Measurements from ENCODE around the gene TNFRSF13B.

Gene TNFRSF13B

DNA sequence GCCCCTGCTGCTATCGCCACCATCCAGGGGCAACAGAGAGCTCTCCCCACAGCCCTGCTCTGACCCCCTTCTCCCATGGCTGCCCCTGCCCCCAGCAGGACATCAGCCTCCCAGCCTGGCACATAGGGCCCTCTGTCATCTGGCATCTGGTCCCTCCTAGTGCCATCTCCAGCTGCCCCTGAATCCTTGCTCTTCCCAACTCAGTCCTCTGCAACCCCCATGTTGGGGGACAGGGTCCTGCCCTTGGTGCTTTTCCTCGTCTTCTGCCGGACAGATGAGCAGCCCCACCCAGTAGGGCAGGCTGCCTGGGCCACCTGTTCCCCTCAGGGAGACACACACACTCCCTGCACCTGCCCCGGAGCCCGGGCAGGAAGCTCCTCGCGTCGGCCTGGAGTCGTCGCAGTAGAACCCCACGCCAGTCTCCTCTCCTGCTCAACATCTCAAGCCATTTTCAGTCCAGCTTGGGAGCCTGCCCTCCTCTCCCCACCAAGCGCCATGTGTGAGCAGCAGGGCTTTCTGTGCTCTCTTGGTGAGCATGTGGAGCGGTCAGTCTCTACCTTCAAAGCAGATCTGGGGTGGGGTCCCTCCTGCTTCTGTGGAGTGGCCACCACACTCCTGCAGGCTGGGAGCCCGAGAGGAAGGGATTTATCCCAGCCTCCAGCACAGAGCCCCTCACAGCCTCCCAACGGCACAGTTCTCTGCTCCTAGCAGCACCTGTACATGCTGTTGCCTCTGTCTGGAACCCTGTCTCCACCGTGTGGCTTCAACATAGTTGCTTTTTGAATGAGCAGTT lies 28.2 kb downstream of the TNFRSF13B start:
- H3K9ac ChIP-seq (ENCODE audit: low read depth in 1 of 2, low read length in 2 of 2): no peak overlapping the region
- peaks cover 0 to 6% of the 10 kb centered on the region in 2 donors for H3K4me1 ChIP-seq (ENCODE audit: control insufficient read depth in 1 of 2, insufficient read depth in 2 of 2, low read length in 2 of 2)
- H3K27ac ChIP-seq (ENCODE audit: low read depth, low read length): no peak overlapping the region
- H3K9me3 ChIP-seq (ENCODE audit: control insufficient read depth in 1 of 2, low read length in 2 of 2): peaks cover 4% of the 10 kb centered on the region in 2 donors
- H3K27me3 ChIP-seq (ENCODE audit: control insufficient read depth in 1 of 2, insufficient read depth in 2 of 2, low read length in 2 of 2): peaks cover 0 to 3% of the 10 kb centered on the region in 2 donors
- no peak overlapping the region for H3K4me3 ChIP-seq (ENCODE audit: low read depth in 1 of 2, low read length in 2 of 2)
- no peaks in the 10 kb centered on the region for H3K36me3 ChIP-seq (ENCODE audit: control insufficient read depth in 1 of 2, insufficient read depth in 2 of 2, low read length in 2 of 2)

DNA sequence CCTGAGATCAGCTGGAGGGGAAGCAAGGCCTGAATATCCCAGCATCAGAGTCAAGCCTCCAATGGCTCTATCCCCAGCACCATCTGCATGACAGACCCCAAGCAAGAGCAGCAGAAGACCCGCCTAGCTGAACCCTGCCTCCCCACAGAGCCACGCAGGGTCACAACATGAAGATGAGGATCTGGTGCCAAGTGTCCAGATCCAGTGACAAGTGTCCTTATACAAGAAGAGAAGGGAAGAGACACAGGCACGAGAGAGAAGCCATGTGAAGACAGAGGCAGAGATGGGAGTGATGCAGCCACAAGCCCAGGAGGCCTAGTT lies 28.9 kb downstream of the TNFRSF13B start:
- Histone ChIP-seq H3K27me3 (ENCODE audit: control insufficient read depth in 1 of 2, insufficient read depth in 2 of 2, low read length in 2 of 2) (peaks cover 0 to 3% of the 10 kb centered on the region in 2 donors), H3K9me3 (ENCODE audit: control insufficient read depth in 1 of 2, low read length in 2 of 2) (no peaks in the 10 kb centered on the region), H3K27ac (ENCODE audit: low read depth, low read length) (no peak overlapping the region), H3K4me3 (ENCODE audit: low read depth in 1 of 2, low read length in 2 of 2) (no peak overlapping the region), H3K9ac (ENCODE audit: low read depth in 1 of 2, low read length in 2 of 2) (no peak overlapping the region), H3K4me1 (ENCODE audit: control insufficient read depth in 1 of 2, insufficient read depth in 2 of 2, low read length in 2 of 2) (peaks cover 0 to 6% of the 10 kb centered on the region in 2 donors), H3K36me3 (ENCODE audit: control insufficient read depth in 1 of 2, insufficient read depth in 2 of 2, low read length in 2 of 2) (no peaks in the 10 kb centered on the region)

DNA sequence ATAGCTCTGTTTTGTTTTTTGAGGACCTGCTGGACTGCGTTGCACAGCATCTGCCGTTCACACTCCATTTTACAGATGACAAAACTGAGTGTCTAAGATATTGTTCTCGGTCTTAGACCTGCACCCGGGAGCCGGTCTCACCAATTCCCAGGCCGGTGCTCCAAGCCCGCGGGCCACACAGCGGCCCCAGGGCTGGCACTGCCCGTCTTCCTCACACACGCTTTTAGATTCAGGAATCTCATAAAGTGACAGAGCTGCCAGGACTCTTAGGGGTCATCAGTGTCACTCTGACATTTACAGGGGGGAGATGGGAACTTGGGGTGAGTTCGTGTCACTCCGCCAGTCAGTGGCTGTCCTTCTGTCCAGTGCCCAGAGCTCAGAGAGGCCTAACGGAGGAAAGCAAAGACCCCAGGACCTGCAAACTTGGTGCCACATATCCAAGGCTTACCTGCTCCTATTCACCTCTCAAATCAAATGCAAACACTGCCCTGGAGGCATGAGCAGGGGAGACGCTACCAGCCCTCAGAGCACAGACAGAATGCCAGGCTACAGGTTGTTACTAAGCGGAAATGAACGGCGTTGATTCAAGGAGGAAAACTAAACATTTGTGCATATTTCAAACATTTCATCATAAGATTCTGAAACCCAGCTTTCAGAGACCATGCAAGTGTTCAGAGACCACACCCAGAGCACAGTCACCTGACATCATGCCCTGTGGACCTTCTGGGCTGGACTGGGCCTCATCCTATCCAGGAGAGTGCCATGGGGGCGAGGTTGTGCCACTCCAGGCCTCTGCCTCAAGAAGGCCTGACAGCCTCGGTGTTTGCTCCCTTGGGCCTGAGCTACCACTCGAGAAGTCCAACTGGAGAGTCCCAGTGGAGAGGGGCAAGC lies 29.5 kb downstream of the TNFRSF13B start:
- peaks cover 0 to 3% of the 10 kb centered on the region in 2 donors for H3K27me3 ChIP-seq (ENCODE audit: control insufficient read depth in 1 of 2, insufficient read depth in 2 of 2, low read length in 2 of 2)
- H3K27ac ChIP-seq (ENCODE audit: low read depth, low read length): no peak overlapping the region
- no peak overlapping the region for H3K9ac ChIP-seq (ENCODE audit: low read depth in 1 of 2, low read length in 2 of 2)
- no peaks in the 10 kb centered on the region for H3K9me3 ChIP-seq (ENCODE audit: control insufficient read depth in 1 of 2, low read length in 2 of 2)
- no peak overlapping the region for H3K4me3 ChIP-seq (ENCODE audit: low read depth in 1 of 2, low read length in 2 of 2)
- H3K4me1 ChIP-seq (ENCODE audit: control insufficient read depth in 1 of 2, insufficient read depth in 2 of 2, low read length in 2 of 2): peaks cover 0 to 6% of the 10 kb centered on the region in 2 donors
- no peaks in the 10 kb centered on the region for H3K36me3 ChIP-seq (ENCODE audit: control insufficient read depth in 1 of 2, insufficient read depth in 2 of 2, low read length in 2 of 2)

DNA sequence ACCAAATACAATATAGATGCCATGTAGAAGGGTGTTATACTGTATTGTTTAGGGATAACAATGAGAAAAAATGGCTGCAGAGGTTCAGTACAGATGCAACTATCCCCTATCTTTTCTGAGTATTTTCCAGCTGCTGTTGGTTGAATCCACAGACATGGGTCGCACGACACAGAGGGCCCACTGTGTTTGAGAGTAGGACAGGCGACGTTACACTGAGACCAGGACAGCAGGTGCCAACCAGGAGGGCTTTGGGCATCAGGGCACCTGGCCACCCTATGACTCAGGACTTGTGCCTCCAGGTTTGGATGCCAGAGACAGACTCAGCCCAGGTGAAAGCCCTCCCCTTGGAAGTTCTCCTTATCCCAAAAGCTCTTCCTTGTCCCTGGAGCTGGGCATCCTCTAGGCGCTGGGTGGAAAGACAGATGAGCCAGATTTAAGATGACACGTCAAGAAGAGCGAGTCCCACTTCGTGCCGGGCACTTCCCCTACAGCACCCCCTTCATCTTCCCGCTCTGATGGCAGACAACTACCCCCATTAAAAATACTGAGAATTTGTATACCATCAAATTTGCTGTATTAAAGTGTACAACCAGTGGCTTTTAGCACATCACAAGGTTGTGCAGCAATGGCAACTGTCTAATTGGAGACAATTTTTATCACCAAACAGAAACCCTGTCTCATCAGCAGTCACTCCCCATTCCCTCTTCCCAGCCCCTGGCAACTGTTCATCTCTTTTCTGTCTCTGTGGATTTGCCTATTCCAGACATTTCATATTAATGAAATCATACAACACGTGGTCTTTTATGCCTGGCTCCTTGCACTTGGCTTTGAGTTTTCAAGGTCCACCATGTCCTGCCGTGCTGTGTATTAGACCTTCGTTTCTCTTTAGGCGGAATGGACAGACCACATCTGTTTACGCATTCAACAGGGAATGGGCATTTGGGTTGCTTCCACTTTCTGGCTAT lies 30.6 kb downstream of the TNFRSF13B start:
- H3K27ac ChIP-seq (ENCODE audit: low read depth, low read length): no peak overlapping the region
- H3K9ac ChIP-seq (ENCODE audit: low read depth in 1 of 2, low read length in 2 of 2): no peak overlapping the region
- no peaks in the 10 kb centered on the region for H3K36me3 ChIP-seq (ENCODE audit: control insufficient read depth in 1 of 2, insufficient read depth in 2 of 2, low read length in 2 of 2)
- peaks cover 0 to 6% of the 10 kb centered on the region in 2 donors for H3K4me1 ChIP-seq (ENCODE audit: control insufficient read depth in 1 of 2, insufficient read depth in 2 of 2, low read length in 2 of 2)
- no peaks in the 10 kb centered on the region for H3K9me3 ChIP-seq (ENCODE audit: control insufficient read depth in 1 of 2, low read length in 2 of 2)
- peaks cover 0 to 3% of the 10 kb centered on the region in 2 donors for H3K27me3 ChIP-seq (ENCODE audit: control insufficient read depth in 1 of 2, insufficient read depth in 2 of 2, low read length in 2 of 2)
- no peak overlapping the region for H3K4me3 ChIP-seq (ENCODE audit: low read depth in 1 of 2, low read length in 2 of 2)

DNA sequence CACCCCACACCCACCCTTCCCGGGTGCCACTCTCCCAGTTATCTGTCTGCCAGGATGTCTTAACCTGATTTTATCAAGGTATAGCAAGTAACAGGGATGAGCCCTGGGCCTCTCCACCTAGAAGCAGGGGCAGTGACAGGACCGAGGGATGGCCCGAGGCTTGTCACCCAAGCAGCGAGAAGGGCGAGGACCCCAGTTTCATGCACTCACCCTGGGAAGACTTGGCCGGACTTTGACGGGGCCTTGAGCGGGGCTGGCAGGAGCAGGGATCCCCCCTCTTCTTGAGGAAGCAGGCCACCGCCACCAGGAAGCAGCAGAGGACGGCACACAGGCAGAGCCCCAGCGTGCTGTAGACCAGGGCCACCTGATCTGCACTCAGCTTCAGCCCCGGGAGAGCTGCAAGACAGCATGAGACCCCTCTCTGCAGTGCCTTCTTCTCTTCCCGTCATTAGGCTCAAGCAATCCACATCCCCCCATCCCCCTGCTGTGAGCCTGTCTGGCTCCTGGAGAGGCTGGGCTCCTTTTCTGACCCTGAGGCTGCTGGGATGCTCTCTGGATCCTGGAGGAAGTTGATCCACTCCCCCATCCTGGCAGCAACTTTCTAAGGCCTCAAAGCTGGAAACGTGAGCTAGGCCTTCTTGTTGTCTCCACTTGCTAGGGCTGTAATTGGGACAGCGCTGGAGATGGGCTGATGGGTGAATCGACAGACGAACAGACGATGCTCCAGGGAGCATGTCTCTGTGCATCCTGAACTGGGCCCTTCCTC lies 31.6 kb downstream of the TNFRSF13B start:
- Histone ChIP-seq H3K27ac (ENCODE audit: low read depth, low read length) (no peak overlapping the region), H3K9me3 (ENCODE audit: control insufficient read depth in 1 of 2, low read length in 2 of 2) (no peaks in the 10 kb centered on the region), H3K9ac (ENCODE audit: low read depth in 1 of 2, low read length in 2 of 2) (no peak overlapping the region), H3K4me1 (ENCODE audit: control insufficient read depth in 1 of 2, insufficient read depth in 2 of 2, low read length in 2 of 2) (peaks cover 0 to 6% of the 10 kb centered on the region in 2 donors), H3K36me3 (ENCODE audit: control insufficient read depth in 1 of 2, insufficient read depth in 2 of 2, low read length in 2 of 2) (no peaks in the 10 kb centered on the region), H3K27me3 (ENCODE audit: control insufficient read depth in 1 of 2, insufficient read depth in 2 of 2, low read length in 2 of 2) (peaks cover 0 to 3% of the 10 kb centered on the region in 2 donors), H3K4me3 (ENCODE audit: low read depth in 1 of 2, low read length in 2 of 2) (no peak overlapping the region)

DNA sequence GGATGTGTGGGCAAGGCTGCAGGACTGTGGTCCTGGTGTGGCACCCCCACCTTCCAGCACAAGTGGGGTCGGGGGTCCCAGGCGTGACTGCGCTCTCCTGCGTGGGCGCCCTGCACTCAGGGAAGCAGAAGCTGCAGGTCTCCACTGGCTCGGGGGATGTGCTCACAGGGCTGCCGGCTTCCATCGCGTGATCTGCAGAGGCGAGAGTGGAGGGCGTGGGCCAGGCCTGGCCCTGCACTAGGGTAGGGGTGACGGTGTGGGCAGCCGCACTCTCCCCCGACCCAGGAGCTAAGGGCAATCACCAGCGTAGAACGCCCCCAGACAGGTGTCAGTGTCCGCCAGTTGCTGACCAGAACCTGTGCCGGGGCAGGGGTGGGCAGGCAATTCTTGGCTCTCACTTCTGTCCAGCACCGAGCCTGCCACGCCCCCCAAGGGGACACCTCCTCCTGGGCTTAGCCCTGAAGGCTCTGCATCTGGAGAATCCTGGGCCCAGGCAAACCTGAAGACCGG lies 32.3 kb downstream of the TNFRSF13B start:
- peaks cover 0 to 2% of the 10 kb centered on the region in 2 donors for H3K4me1 ChIP-seq (ENCODE audit: control insufficient read depth in 1 of 2, insufficient read depth in 2 of 2, low read length in 2 of 2)
- H3K9me3 ChIP-seq (ENCODE audit: control insufficient read depth in 1 of 2, low read length in 2 of 2): no peaks in the 10 kb centered on the region
- H3K4me3 ChIP-seq (ENCODE audit: low read depth in 1 of 2, low read length in 2 of 2): no peak overlapping the region
- H3K9ac ChIP-seq (ENCODE audit: low read depth in 1 of 2, low read length in 2 of 2): no peak overlapping the region
- H3K27me3 ChIP-seq (ENCODE audit: control insufficient read depth in 1 of 2, insufficient read depth in 2 of 2, low read length in 2 of 2): peaks cover 0 to 2% of the 10 kb centered on the region in 2 donors
- H3K27ac ChIP-seq (ENCODE audit: low read depth, low read length): no peak overlapping the region
- H3K36me3 ChIP-seq (ENCODE audit: control insufficient read depth in 1 of 2, insufficient read depth in 2 of 2, low read length in 2 of 2): no peaks in the 10 kb centered on the region

DNA sequence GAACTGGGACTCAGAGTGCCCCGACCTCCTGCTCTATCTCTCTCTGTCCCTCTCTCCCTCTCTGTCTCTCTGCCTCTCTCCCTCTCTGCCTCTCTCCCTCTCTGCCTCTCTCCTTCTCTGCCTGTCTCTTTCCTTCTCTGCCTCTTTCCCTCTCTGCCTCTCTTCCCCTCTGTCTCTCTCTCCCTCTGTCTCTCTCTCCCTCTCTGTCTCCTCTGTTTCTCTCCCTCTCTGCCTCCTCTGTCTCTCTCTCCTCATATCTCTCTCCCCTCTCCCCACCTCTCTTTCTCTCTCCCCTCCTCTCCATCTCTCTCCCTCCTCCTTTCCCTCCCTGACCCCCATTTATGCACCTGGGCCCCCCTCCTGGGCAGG lies 32.7 kb downstream of the TNFRSF13B start:
- Histone ChIP-seq H3K36me3 (ENCODE audit: control insufficient read depth in 1 of 2, insufficient read depth in 2 of 2, low read length in 2 of 2) (no peaks in the 10 kb centered on the region), H3K27ac (ENCODE audit: low read depth, low read length) (no peak overlapping the region), H3K9me3 (ENCODE audit: control insufficient read depth in 1 of 2, low read length in 2 of 2) (no peaks in the 10 kb centered on the region), H3K27me3 (ENCODE audit: control insufficient read depth in 1 of 2, insufficient read depth in 2 of 2, low read length in 2 of 2) (no peaks in the 10 kb centered on the region), H3K4me3 (ENCODE audit: low read depth in 1 of 2, low read length in 2 of 2) (no peak overlapping the region), H3K9ac (ENCODE audit: low read depth in 1 of 2, low read length in 2 of 2) (no peak overlapping the region), H3K4me1 (ENCODE audit: control insufficient read depth in 1 of 2, insufficient read depth in 2 of 2, low read length in 2 of 2) (no peaks in the 10 kb centered on the region)

DNA sequence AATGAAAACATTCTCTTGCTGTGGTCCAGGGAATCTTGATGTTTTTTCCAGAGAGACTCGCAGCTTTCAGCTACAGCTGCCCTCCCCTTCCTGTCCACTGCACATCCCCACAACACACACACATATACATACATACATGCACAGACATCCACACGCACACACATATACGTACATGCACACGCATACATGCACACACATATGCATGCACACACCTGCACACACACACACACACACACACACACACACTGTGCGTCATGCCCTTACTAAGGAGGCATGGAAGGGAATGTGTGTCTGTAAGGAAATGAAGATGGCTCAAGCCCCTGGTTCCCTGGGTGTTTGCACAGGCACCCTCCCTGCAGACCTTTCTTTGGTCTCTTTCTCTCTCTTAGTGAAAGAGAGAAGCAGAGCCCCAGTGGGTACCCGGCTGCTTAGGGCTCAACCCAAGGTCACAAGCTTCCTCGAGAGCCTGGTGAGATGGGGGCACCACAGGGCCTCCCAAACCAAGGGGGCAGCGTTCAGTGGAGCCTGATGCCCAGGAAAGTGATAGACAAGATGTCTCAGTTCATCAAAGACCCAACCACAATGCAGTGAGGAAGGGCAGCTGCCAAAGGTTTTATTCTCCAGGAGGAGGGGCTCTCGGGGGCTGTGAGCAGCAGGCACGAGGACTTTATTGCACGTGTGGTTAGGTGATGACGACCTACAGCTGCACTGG lies 33.3 kb downstream of the TNFRSF13B start:
- Histone ChIP-seq H3K4me3 (ENCODE audit: low read depth in 1 of 2, low read length in 2 of 2) (no peak overlapping the region), H3K27me3 (ENCODE audit: control insufficient read depth in 1 of 2, insufficient read depth in 2 of 2, low read length in 2 of 2) (no peaks in the 10 kb centered on the region), H3K9me3 (ENCODE audit: control insufficient read depth in 1 of 2, low read length in 2 of 2) (no peaks in the 10 kb centered on the region), H3K36me3 (ENCODE audit: control insufficient read depth in 1 of 2, insufficient read depth in 2 of 2, low read length in 2 of 2) (no peaks in the 10 kb centered on the region), H3K27ac (ENCODE audit: low read depth, low read length) (no peak overlapping the region), H3K4me1 (ENCODE audit: control insufficient read depth in 1 of 2, insufficient read depth in 2 of 2, low read length in 2 of 2) (no peaks in the 10 kb centered on the region), H3K9ac (ENCODE audit: low read depth in 1 of 2, low read length in 2 of 2) (no peak overlapping the region)

DNA sequence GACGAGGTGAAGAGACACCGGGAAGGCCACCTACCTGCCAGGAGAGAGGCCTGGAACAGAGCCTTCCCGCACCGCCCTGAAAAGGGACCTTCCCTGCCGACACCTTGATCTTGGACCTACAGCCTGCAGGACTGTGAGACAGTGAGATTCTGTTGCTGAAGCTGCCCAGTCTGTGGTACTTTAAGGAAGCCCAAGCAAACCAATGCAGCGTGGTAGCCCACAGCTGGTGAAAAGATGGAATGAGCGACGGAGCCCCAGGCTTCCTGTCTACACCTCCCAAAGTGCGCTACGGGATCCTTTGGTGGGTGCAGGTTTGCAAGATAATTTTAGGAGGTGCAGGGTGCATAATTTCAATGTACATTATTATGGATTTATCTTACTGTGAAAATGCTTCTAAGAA lies 33.9 kb downstream of the TNFRSF13B start:
- Histone ChIP-seq H3K36me3 (ENCODE audit: control insufficient read depth in 1 of 2, insufficient read depth in 2 of 2, low read length in 2 of 2) (no peaks in the 10 kb centered on the region), H3K27ac (ENCODE audit: low read depth, low read length) (no peak overlapping the region), H3K4me3 (ENCODE audit: low read depth in 1 of 2, low read length in 2 of 2) (no peak overlapping the region), H3K4me1 (ENCODE audit: control insufficient read depth in 1 of 2, insufficient read depth in 2 of 2, low read length in 2 of 2) (no peaks in the 10 kb centered on the region), H3K9ac (ENCODE audit: low read depth in 1 of 2, low read length in 2 of 2) (no peak overlapping the region), H3K9me3 (ENCODE audit: control insufficient read depth in 1 of 2, low read length in 2 of 2) (no peaks in the 10 kb centered on the region), H3K27me3 (ENCODE audit: control insufficient read depth in 1 of 2, insufficient read depth in 2 of 2, low read length in 2 of 2) (no peaks in the 10 kb centered on the region)
